ENCODE results near the gene ARL13B. TPM values are rescaled to one million over a fixed set of nuclear protein-coding genes. Genes with fewer than 3 reads are reported as not detected.

ARL13B gene
- total and polyA plus RNA-seq, 2 donors (not counting 1 experiment from before 2014, with no cell fraction given): 8.4 to 10.7 TPM

DNA sequence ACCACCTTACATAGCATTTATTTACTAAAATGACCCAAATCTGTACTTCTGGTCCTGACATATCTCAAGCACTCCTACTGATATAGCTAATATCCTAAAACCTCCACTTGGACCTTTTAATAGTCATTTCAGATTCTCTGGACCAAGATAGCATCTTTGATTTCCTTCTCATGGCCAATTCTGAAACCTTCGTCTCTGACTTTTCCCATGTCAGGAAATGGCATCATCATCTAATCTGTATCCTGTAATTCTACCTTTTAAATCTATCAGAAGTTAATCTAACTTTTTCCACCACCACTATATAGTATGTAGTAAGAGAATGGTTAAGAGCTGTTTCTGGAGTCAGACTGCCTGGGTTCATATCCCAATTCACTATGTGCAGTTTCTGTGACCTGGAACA lies 32.2 kb downstream of the ARL13B start:
- Histone ChIP-seq H3K36me3 (ENCODE audit: control insufficient read depth, insufficient read depth, low read length) (no peaks in the 10 kb centered on the region), H2AFZ (ENCODE audit: low read length) (no peak overlapping the region), H3K4me2 (ENCODE audit: extremely low read depth, insufficient read depth, low read length) (no peak overlapping the region), H3K4me1 (ENCODE audit: control insufficient read depth, extremely low read depth, insufficient read depth, low read length) (no peaks in the 10 kb centered on the region), H4K20me1 (ENCODE audit: control insufficient read depth, extremely low read depth, insufficient read depth, low read length) (no peaks in the 10 kb centered on the region), H3K27me3 (ENCODE audit: control insufficient read depth, insufficient read depth, low read length) (no peaks in the 10 kb centered on the region), H3K9me3 (ENCODE audit: control insufficient read depth, insufficient read depth, low read depth, low read length) (no peaks in the 10 kb centered on the region), H3K9ac (ENCODE audit: insufficient read depth, low read length) (no peak overlapping the region), H3K27ac (ENCODE audit: insufficient read depth, low read length) (no peak overlapping the region), H3K4me3 (replicated peaks in 1 of 4; ENCODE audit: control extremely low read depth in 1 of 4, insufficient read depth in 1 of 4, low read depth in 3 of 4, low read length in 4 of 4) (no peak overlapping the region), H3K79me2 (ENCODE audit: control insufficient read depth, insufficient read depth, low read length) (no peaks in the 10 kb centered on the region)
- DNase-seq (ENCODE audit: low read depth in 2 of 2): no peak
- TF ChIP-seq, protein P1, sequence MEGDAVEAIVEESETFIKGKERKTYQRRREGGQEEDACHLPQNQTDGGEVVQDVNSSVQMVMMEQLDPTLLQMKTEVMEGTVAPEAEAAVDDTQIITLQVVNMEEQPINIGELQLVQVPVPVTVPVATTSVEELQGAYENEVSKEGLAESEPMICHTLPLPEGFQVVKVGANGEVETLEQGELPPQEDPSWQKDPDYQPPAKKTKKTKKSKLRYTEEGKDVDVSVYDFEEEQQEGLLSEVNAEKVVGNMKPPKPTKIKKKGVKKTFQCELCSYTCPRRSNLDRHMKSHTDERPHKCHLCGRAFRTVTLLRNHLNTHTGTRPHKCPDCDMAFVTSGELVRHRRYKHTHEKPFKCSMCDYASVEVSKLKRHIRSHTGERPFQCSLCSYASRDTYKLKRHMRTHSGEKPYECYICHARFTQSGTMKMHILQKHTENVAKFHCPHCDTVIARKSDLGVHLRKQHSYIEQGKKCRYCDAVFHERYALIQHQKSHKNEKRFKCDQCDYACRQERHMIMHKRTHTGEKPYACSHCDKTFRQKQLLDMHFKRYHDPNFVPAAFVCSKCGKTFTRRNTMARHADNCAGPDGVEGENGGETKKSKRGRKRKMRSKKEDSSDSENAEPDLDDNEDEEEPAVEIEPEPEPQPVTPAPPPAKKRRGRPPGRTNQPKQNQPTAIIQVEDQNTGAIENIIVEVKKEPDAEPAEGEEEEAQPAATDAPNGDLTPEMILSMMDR (conservative IDR thresholded peaks at IDR 0.05 in 1 of 2, IDR thresholded peaks at IDR 0.05 in 1 of 2; ENCODE audit: low read depth in 1 of 2, low read length in 2 of 2): no peak
- TF ChIP-seq EZH2 (IDR thresholded peaks at IDR 0.05; ENCODE audit: low read length, missing control alignments): no peak

DNA sequence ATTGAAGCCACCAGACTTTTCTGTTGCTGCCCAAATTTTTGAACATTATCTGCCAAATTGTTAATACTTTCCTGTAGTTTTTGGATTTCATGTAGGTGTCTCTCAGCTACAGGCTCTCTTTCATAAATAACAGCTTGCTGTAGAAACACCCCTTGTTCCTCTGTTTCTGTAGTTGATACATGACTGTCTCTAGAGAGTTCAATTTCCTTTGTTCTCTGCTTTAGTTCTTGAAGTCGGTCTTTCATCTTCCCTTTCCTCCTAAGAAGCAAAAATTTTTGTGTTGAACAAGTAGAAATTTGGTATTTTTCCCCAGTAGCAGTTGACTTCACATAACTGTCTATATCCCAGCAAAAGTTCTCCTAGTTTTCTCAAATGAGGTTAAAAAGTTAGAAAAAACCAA lies 35.1 kb downstream of the ARL13B start:
- Histone ChIP-seq H3K27ac (ENCODE audit: insufficient read depth, low read length) (no peak overlapping the region), H4K20me1 (ENCODE audit: control insufficient read depth, extremely low read depth, insufficient read depth, low read length) (no peaks in the 10 kb centered on the region), H3K4me3 (replicated peaks in 1 of 4; ENCODE audit: control extremely low read depth in 1 of 4, insufficient read depth in 1 of 4, low read depth in 3 of 4, low read length in 4 of 4) (no peak overlapping the region), H3K79me2 (ENCODE audit: control insufficient read depth, insufficient read depth, low read length) (no peaks in the 10 kb centered on the region), H3K9ac (ENCODE audit: insufficient read depth, low read length) (no peak overlapping the region), H3K9me3 (ENCODE audit: control insufficient read depth, insufficient read depth, low read depth, low read length) (no peaks in the 10 kb centered on the region), H3K4me2 (ENCODE audit: extremely low read depth, insufficient read depth, low read length) (no peak overlapping the region), H2AFZ (ENCODE audit: low read length) (no peak overlapping the region), H3K4me1 (ENCODE audit: control insufficient read depth, extremely low read depth, insufficient read depth, low read length) (no peaks in the 10 kb centered on the region), H3K27me3 (ENCODE audit: control insufficient read depth, insufficient read depth, low read length) (no peaks in the 10 kb centered on the region), H3K36me3 (ENCODE audit: control insufficient read depth, insufficient read depth, low read length) (no peaks in the 10 kb centered on the region)
- TF ChIP-seq, protein P1 (conservative IDR thresholded peaks at IDR 0.05 in 1 of 2, IDR thresholded peaks at IDR 0.05 in 1 of 2; ENCODE audit: low read depth in 1 of 2, low read length in 2 of 2): no peak
- no peak for TF ChIP-seq EZH2 (IDR thresholded peaks at IDR 0.05; ENCODE audit: low read length, missing control alignments)
- no peak for DNase-seq (ENCODE audit: low read depth in 2 of 2)

DNA sequence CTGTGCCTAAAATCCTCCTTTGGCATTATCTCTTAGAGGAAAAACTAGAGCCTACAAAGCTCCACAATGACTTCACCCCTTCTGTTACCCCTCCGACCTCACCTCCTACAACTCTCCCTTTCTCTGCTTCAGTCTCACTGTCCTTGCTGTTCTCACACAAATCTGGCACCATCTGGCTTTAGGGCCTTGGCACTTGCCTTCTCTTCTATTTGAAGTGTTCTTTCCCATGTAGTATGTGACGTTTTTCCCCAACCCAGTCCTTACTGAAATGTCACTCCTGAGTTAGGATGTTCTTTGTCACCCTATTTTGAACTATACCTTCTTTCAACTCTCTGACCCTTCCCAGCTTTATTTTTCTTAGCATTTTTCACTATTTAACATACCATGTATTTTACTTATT lies 39.7 kb downstream of the ARL13B start:
- DNase-seq (ENCODE audit: low read depth in 2 of 2): no peak
- Histone ChIP-seq H3K36me3 (ENCODE audit: control insufficient read depth, insufficient read depth, low read length) (no peaks in the 10 kb centered on the region), H3K4me1 (ENCODE audit: control insufficient read depth, extremely low read depth, insufficient read depth, low read length) (no peaks in the 10 kb centered on the region), H3K4me3 (replicated peaks in 1 of 4; ENCODE audit: control extremely low read depth in 1 of 4, insufficient read depth in 1 of 4, low read depth in 3 of 4, low read length in 4 of 4) (no peak overlapping the region), H3K27ac (ENCODE audit: insufficient read depth, low read length) (no peak overlapping the region), H3K4me2 (ENCODE audit: extremely low read depth, insufficient read depth, low read length) (no peak overlapping the region), H3K79me2 (ENCODE audit: control insufficient read depth, insufficient read depth, low read length) (no peaks in the 10 kb centered on the region), H3K9me3 (ENCODE audit: control insufficient read depth, insufficient read depth, low read depth, low read length) (no peaks in the 10 kb centered on the region), H3K9ac (ENCODE audit: insufficient read depth, low read length) (no peak overlapping the region), H3K27me3 (ENCODE audit: control insufficient read depth, insufficient read depth, low read length) (no peaks in the 10 kb centered on the region), H4K20me1 (ENCODE audit: control insufficient read depth, extremely low read depth, insufficient read depth, low read length) (no peaks in the 10 kb centered on the region), H2AFZ (ENCODE audit: low read length) (no peak overlapping the region)
- TF ChIP-seq, protein P1 (conservative IDR thresholded peaks at IDR 0.05 in 1 of 2, IDR thresholded peaks at IDR 0.05 in 1 of 2; ENCODE audit: low read depth in 1 of 2, low read length in 2 of 2): no peak
- no peak for TF ChIP-seq EZH2 (IDR thresholded peaks at IDR 0.05; ENCODE audit: low read length, missing control alignments)

Data from fibroblast of lung (primary cell).